HG03135 (cell line): ENCODE measurements around the gene PHF23.

Experiments used
- ATAC-seq: cut with Tn5 transposase; IDR thresholded peaks from one replicate; pipeline ENCODE4 v1.9.1; 2021; ENCODE audit warnings: mild to moderate bottlenecking, moderate library complexity; ENCODE audit not compliant: unreplicated experiment

PHF23 gene

GRCh38 chr17:7207120-7208001, 31.9 kb downstream of the PHF23 start:
- no peak for ATAC-seq

DNA sequence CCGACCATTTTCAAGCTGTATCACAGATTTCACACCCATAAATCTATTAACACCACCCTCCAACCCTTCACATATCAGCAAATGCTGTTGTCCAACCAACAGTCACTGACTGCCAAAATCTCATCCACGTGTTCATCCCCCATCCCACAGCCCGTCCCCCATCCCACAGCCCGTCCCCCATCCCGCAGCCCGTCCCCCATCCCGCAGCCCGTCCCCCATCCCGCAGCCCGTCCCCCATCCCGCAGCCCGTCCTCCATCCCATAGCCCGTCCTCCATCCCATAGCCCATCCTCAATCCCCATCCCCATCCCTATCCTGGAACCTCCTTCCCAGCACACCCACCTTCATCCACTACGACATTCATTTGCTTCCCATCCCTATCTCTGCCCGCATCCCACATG, 33.7 kb downstream of the PHF23 start:
- no peak for ATAC-seq

- ATAC-seq: peak; percentile 86
These were observed 34.3 kb downstream of the PHF23 start for GRCh38 chr17:7204828-7205461.

DNA sequence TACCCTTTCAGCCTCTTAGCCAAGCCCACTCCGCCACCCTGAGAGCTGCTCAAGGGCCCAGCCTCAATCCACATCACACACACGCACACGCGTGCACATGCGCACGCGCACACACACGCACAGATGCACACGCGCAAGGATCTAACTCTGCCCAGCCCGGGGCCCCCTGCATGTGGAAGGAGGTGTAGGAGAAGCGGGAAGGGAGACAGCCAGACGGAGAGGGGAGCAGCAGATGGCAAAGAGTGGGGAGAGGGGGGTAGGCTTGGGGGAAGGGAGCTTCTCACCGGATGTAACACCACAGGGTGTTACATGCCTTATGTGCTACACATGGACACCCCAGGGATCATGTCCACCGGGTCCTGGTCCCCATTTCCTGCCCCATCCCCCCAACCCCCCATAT, 34.9 kb downstream of the PHF23 start:
- ATAC-seq: no peak

- no peak for ATAC-seq
These were observed 35.9 kb downstream of the PHF23 start for GRCh38 chr17:7203391-7203790.

DNA sequence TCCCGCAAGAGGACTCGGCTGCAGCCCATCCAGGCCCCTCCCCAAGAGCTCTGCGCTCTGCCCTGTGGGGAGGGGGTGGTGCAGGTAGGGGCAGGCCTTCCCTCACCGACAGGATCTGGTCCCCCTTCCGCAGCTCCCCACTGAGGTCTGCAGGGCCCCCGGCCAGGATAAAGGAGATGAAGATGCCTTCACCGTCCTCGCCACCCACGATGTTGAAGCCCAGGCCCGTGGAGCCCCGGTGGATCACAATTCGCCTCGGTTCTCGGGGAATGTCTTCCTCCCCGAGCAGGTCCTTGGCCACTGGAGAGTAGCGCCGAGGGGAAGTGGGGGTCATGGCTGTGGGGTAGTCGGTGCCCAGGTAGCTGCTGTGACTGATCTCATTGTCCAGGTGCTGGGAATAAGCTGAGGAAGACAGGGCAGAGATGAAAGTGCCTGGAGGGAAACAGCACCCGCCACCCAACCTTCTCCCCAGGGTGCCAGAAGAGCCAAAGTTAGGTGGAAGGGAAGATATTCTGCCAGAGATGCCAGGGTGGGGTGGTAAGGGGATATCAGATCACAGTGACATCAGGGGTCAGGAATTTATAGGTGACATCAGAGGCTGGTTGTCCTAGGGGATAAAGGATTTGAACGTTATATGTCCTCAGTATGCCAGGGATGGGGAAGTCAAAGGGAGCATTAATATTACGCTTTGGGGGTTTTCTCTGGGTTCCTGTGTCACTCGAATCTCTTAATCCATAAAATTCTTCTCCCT, 42.4 kb downstream of the PHF23 start:
- ATAC-seq: no peak

- ATAC-seq: no peak
These were observed 43.3 kb downstream of the PHF23 start for GRCh38 chr17:7195971-7196370.

DNA sequence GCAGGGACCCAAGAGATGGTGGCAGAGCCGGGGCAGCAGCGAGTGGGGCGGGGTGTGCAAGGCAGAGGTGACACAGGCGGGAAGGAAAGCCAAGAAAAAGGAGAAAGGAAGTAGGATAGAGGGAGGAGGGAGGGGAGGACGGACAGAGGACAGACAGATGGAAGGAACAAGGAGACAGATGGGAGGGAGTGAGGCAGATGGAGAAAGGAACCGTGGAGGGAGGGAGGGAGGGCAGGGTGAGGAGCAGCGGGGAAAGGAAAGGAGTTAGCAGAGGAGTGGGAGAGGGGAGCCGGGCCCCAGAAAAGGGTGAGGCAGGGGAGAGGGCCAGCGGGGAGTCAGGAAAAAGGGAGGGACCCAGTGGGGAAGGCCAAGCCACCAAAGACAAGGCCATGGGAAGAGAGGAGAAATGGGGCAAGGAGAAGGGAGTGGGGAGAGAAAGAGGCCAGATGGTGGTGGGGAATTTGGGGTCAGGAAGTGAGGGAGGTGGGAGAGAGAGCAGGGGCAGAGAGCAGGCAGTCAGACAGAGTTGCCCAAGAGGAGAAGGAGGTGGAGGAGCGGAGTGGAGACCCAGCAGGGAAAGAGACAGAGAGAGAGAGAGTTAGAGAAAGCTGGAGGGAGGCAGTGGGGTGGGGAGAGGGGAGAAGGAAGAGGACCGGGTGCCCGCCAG, 46.9 kb downstream of the PHF23 start:
- ATAC-seq: no peak

GRCh38 chr17:7191571-7192270, 47.5 kb downstream of the PHF23 start:
- ATAC-seq: no peak

DNA sequence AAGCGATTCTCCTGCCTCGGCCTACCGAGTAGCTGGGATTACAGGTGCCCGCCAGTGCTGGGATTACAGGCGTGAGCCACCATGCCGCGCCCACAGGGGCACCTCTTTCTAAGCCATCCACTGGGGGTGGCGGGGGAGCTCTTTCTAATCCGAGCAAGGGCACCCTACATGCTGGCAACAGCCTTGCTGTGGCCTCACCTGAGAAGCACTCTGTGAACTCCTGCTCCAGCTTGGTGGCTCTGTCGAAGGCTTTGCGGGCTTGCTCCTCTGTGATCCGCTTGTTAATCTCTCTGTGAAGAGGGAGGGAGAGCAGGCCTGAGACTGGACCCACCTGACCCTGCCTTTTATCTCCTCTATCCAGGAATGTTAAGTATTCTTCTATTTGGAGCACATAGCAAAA, 48.2 kb downstream of the PHF23 start:
- no peak for ATAC-seq

GRCh38 chr17:7190276-7190917, 48.9 kb downstream of the PHF23 start:
- no peak for ATAC-seq

- ATAC-seq: no peak
These were observed 53.0 kb downstream of the PHF23 start for GRCh38 chr17:7186241-7186640.
